Measurements from ENCODE around the gene MYCBP2.

MYCBP2 gene

DNA sequence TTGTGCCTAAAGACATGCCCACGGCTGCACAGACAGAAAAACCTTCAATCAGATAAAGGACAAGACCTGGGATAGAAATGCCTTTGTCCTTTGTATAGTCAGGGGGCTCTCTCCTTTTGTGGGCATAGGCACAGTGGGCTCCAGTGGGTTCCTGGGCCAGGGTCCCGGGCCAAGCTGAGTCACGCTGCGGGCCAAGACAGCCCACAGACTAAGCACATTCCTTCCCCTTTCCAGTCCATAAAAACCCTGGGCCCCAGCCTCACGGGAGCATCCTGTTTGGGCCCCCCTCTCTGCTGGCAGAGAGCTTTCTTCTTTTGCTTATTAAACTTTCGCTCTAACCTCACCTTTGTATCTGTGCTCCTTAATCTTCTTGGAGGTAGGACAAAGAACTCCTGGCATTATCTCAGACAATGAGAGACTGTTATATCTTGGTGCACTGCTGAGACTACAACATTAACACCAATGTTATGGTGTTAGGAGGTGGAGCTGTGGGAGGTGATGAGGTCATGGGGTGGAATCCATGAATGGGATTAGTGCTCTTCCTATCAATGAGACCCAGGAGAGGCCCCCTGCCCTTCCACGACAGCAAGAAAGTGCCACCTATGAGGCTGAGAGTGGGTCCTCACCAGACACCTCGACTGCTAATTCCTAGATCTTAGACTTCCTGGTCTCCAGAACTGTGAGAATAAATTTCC, 279.1 kb downstream of the MYCBP2 start:
- Histone ChIP-seq H3K27ac (ENCODE audit: poor library complexity, severe bottlenecking) (no peak overlapping the region), H3K27me3 (ENCODE audit: insufficient read depth, poor library complexity, severe bottlenecking) (no peaks in the 10 kb centered on the region), H3K4me1 (ENCODE audit: insufficient read depth, poor library complexity, severe bottlenecking) (no peaks in the 10 kb centered on the region), H3K4me3 (ENCODE audit: severe bottlenecking) (no peak overlapping the region), H3K9me3 (ENCODE audit: severe bottlenecking) (no peaks in the 10 kb centered on the region), H3K36me3 (ENCODE audit: low read depth) (peaks cover 35% of the 10 kb centered on the region)
- TF ChIP-seq, protein P1, sequence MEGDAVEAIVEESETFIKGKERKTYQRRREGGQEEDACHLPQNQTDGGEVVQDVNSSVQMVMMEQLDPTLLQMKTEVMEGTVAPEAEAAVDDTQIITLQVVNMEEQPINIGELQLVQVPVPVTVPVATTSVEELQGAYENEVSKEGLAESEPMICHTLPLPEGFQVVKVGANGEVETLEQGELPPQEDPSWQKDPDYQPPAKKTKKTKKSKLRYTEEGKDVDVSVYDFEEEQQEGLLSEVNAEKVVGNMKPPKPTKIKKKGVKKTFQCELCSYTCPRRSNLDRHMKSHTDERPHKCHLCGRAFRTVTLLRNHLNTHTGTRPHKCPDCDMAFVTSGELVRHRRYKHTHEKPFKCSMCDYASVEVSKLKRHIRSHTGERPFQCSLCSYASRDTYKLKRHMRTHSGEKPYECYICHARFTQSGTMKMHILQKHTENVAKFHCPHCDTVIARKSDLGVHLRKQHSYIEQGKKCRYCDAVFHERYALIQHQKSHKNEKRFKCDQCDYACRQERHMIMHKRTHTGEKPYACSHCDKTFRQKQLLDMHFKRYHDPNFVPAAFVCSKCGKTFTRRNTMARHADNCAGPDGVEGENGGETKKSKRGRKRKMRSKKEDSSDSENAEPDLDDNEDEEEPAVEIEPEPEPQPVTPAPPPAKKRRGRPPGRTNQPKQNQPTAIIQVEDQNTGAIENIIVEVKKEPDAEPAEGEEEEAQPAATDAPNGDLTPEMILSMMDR (IDR thresholded peaks at IDR 0.05; ENCODE audit: poor library complexity, severe bottlenecking): no peak
- ATAC-seq (ENCODE audit: low read depth) (no peak), DNase-seq (ENCODE audit: low spot score) (no peak)

DNA sequence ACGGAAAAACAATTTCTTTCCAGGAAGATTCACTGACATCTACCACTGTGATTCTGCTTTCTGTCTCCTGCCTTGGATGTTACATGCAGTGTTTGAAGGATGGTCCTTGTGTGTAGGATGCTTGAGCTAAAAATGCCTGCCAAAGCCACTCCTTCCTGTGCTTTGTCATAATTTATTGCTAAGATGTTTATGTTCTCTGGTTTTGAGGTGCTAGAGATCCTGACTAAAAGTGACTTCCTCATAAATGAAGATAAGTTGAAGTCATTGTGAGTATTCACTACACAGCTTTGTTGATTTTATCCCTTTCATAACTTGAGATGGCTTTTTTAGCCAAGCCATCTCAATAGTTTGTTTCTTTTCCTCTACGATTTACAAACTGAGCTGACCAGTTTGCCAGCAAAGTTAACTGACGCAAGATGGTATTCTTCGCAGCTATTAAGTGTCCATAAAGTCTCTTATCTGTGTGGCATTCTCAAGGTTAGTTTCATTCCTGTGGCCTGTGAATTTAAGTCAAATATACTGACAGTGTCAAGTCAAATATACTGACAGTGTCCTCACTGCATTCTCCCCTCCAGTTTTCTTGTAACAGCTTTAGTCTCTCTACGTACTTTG, 284.2 kb downstream of the MYCBP2 start:
- TF ChIP-seq, protein P1 (IDR thresholded peaks at IDR 0.05; ENCODE audit: poor library complexity, severe bottlenecking): no peak
- H3K4me3 ChIP-seq (ENCODE audit: severe bottlenecking): no peak overlapping the region
- H3K4me1 ChIP-seq (ENCODE audit: insufficient read depth, poor library complexity, severe bottlenecking): no peaks in the 10 kb centered on the region
- no peaks in the 10 kb centered on the region for H3K9me3 ChIP-seq (ENCODE audit: severe bottlenecking)
- DNase-seq (ENCODE audit: low spot score) (no peak), ATAC-seq (ENCODE audit: low read depth) (no peak)
- H3K36me3 ChIP-seq (ENCODE audit: low read depth): peaks cover 16% of the 10 kb centered on the region
- H3K27me3 ChIP-seq (ENCODE audit: insufficient read depth, poor library complexity, severe bottlenecking): no peaks in the 10 kb centered on the region
- H3K27ac ChIP-seq (ENCODE audit: poor library complexity, severe bottlenecking): no peak overlapping the region

DNA sequence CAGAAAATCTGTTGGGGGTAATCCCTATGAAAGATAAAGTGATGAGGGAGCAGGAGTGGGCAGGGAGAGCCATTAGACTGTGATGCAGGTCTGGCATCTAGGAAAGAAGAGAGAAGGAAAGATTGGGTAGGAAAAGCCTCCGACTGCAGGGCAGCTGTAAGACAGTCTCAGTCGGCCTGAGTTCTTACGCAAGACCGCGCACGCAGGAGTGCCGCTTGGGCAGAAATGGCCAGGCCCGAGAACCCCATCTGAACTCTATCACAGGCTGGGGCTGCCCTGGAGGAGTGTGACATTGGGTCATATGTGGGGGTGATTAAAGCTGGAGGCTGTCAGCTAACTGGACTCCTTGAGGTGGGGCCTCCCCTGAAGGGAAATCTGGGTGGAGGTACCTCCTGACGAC, 286.1 kb downstream of the MYCBP2 start:
- no peaks in the 10 kb centered on the region for H3K4me1 ChIP-seq (ENCODE audit: insufficient read depth, poor library complexity, severe bottlenecking)
- H3K27me3 ChIP-seq (ENCODE audit: insufficient read depth, poor library complexity, severe bottlenecking): no peaks in the 10 kb centered on the region
- DNase-seq (ENCODE audit: low spot score): no peak
- no peak overlapping the region for H3K27ac ChIP-seq (ENCODE audit: poor library complexity, severe bottlenecking)
- TF ChIP-seq, protein P1 (IDR thresholded peaks at IDR 0.05; ENCODE audit: poor library complexity, severe bottlenecking): no peak
- H3K9me3 ChIP-seq (ENCODE audit: severe bottlenecking): no peaks in the 10 kb centered on the region
- H3K36me3 ChIP-seq (ENCODE audit: low read depth): peaks cover 13% of the 10 kb centered on the region
- no peak overlapping the region for H3K4me3 ChIP-seq (ENCODE audit: severe bottlenecking)
- no peak; the same call in 2 of the 3 replicates for ATAC-seq (ENCODE audit: low read depth)

DNA sequence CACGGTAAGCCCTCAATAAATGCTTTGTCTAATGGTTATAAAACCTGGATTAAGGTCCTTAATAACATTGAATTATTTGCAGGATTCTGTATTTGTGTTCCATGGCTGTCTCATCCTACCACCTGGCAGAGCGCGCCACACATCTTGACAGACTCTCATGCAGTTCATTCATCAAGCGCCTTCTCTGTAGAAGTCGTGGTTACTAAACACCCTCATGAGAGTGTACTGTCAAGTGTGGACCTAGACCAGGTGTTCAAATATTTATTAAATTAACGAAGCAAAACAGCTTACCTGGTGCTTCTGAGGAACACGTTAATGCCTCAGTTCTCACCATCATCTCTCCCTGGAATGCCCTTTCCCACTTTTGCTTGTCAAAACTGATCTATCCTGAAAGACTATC, 286.8 kb downstream of the MYCBP2 start:
- no peak for ATAC-seq (ENCODE audit: low read depth)
- H3K9me3 ChIP-seq (ENCODE audit: severe bottlenecking): no peaks in the 10 kb centered on the region
- no peaks in the 10 kb centered on the region for H3K27me3 ChIP-seq (ENCODE audit: insufficient read depth, poor library complexity, severe bottlenecking)
- peaks cover 7% of the 10 kb centered on the region for H3K36me3 ChIP-seq (ENCODE audit: low read depth)
- H3K4me3 ChIP-seq (ENCODE audit: severe bottlenecking): no peak overlapping the region
- no peaks in the 10 kb centered on the region for H3K4me1 ChIP-seq (ENCODE audit: insufficient read depth, poor library complexity, severe bottlenecking)
- TF ChIP-seq, protein P1 (IDR thresholded peaks at IDR 0.05; ENCODE audit: poor library complexity, severe bottlenecking): no peak
- no peak overlapping the region for H3K27ac ChIP-seq (ENCODE audit: poor library complexity, severe bottlenecking)
- DNase-seq (ENCODE audit: low spot score): no peak

DNA sequence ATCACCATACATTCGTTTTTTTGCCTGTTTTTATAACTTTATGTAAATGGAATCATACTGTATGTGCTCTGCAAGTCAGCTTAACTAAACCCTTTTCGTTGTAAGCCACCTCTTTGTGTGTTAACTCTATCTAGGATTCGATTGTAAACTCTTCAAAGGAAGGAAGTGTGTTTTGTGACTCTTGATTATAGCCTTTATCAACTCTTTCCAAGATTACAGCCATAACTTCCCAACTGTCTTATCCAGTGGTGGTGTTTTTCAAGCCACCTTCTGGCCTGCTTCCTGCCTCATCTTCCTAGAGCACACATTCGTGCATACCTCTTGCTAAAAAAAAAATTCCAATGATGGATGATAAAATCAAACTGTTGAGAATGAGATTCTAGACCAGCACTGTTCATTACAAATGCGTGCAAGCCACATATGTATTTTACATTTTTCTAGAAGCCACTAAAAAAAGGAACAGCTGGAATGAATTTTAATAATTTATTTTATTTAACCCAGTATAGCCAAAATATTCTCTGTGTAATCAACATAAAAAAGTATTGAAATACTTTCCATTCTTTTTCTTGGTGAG, 287.9 kb downstream of the MYCBP2 start:
- TF ChIP-seq, protein P1 (IDR thresholded peaks at IDR 0.05; ENCODE audit: poor library complexity, severe bottlenecking): no peak
- H3K4me3 ChIP-seq (ENCODE audit: severe bottlenecking): no peak overlapping the region

More for the DNA sequence above, 287.9 kb downstream of the MYCBP2 start:
- Histone ChIP-seq H3K27me3 (ENCODE audit: insufficient read depth, poor library complexity, severe bottlenecking) (no peaks in the 10 kb centered on the region), H3K36me3 (ENCODE audit: low read depth) (no peaks in the 10 kb centered on the region), H3K27ac (ENCODE audit: poor library complexity, severe bottlenecking) (no peak overlapping the region), H3K9me3 (ENCODE audit: severe bottlenecking) (no peaks in the 10 kb centered on the region), H3K4me1 (ENCODE audit: insufficient read depth, poor library complexity, severe bottlenecking) (no peaks in the 10 kb centered on the region)
- DNase-seq (ENCODE audit: low spot score): no peak
- no peak for ATAC-seq (ENCODE audit: low read depth)
